Gastroesophageal sphincter (tissue), 4 donors: ENCODE results near the gene DLX6. TPM values are rescaled to one million over a fixed set of nuclear protein-coding genes. Genes with fewer than 3 reads are reported as not detected.

Source experiments
- ATAC-seq: fragments of 150-250 bp; one replicate; pipeline ENCODE4 v1.9.1; 2016; ENCODE audit warnings: mild to moderate bottlenecking, moderate library complexity
- H3K27ac ChIP-seq, 4 donors: fragments of 200-600 bp; sonication (generic) in 3 of 4; 1 replicate in 3 of 4; 2 replicates in 1 of 4; pipeline ENCODE4 v1.5.1; 2016 to 2019
- H3K27me3 ChIP-seq: fragments of 200-600 bp; sonication (generic); one replicate; pipeline ENCODE4 v1.5.1; 2019
- H3K36me3 ChIP-seq, 2 donors: fragments of 200-600 bp; sonication (generic); one replicate each; pipeline ENCODE4 v1.5.1; 2019; ENCODE audit warnings: control low read depth in 1 of 2
- H3K4me1 ChIP-seq, 3 donors: fragments of 200-600 bp; sonication (generic); 1 replicate in 2 of 3; 2 replicates in 1 of 3; pipeline ENCODE4 v1.5.1; 2016 to 2019; ENCODE audit warnings: control low read depth in 2 of 3
- H3K4me3 ChIP-seq, 2 donors: fragments of 200-600 bp; sonication (generic); one replicate each; pipeline ENCODE4 v1.5.1; 2019; ENCODE audit warnings: mild to moderate bottlenecking in 1 of 2, moderate library complexity in 1 of 2
- H3K9me3 ChIP-seq, 3 donors: fragments of 200-600 bp; sonication (generic); one replicate each; pipeline ENCODE4 v1.5.1; 2017 to 2019; ENCODE audit warnings: control low read depth in 2 of 3
- EP300 ChIP-seq: sonication (generic); formaldehyde crosslinking; IDR thresholded peaks from one replicate; pipeline ENCODE4 v1.6.1; 2017; ENCODE audit warnings: antibody characterized with exemption, mild to moderate bottlenecking
- POLR2A ChIP-seq, 2 donors: fragments of 450-650 bp; IDR thresholded peaks; one replicate each; pipeline ENCODE4 v1.6.1; 2017; ENCODE audit warnings: antibody characterized with exemption in 2 of 2, mild to moderate bottlenecking in 2 of 2, moderate library complexity in 1 of 2
- POLR2AphosphoS5 ChIP-seq: sonication (generic); formaldehyde crosslinking; IDR thresholded peaks from one replicate; pipeline ENCODE4 v1.6.1; 2017; ENCODE audit warnings: antibody characterized with exemption
- WGBS, 2 donors: methylation state at CpG; one replicate each; pipeline ENCODE4 v1.1.5; 2018; ENCODE audit warnings: low coverage in 1 of 2; 5-methylcytosine and 5-hydroxymethylcytosine counted together
- total RNA-seq, 4 donors: library from RNA; depleted of rRNA; stranded (reverse); fragments of >200 nt; gene quantifications; one replicate each; pipeline ENCODE4 v1.1.0, GENCODE V29; 2016
- TF ChIP-seq, protein P1 (sequence below), 4 experiments: fragments of 200-600 bp in 2 of 4; fragments of 450-650 bp in 2 of 4; sonication (generic) in 1 of 4; IDR thresholded peaks; one replicate each; pipeline ENCODE4 v1.5.1; 2017 to 2019; ENCODE audit warnings: antibody characterized with exemption in 4 of 4, mild to moderate bottlenecking in 2 of 4, moderate library complexity in 2 of 4

The DLX6 gene
- total RNA-seq, 4 donors from 2014 or later: 0.12 to 0.13 TPM; not detected in 2

DNA sequence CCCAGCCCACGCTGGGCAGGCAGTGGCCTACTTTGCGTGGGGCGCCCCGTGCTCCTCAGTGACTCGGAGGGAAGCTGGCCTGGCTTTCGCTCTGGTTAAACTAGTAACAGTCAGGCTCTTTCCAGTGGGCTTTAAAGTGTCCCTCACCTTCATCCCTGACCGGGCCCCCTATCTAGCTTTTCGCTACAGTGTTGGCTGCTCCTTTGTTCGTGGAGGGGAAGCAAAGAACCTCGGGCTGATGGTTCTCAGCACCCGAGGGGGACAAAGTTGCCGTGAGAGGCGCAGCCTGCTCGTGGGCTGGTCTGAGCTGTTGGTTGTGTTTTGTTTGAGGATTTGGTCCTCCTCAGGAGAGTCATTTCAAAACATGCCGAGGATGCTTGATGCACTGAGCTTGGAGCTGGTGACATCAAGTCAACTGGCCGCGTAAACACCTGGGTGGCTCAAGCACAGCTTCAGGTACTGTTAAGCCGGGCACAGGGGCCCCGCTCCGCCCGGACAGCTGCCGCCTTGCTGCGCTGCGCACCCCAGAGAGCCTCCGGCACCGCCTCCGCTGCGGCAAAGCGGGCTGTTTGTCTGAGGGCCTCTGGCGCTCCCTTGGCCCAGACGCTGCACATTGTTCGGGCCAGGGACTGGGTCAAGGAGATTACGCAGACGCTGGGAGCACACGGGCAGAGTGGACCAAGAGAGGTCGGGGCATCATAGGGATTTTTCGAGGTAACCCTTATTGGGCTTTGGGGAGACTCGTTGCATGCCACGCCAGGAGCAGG, 1.6 kb downstream of the DLX6 start:
- Histone ChIP-seq H3K27ac (no peak overlapping the region), H3K36me3 (no peaks in the 10 kb centered on the region), H3K4me3 (peak overlapping the region in 1 of 2 donors; percentile 50), H3K4me1 (peaks cover 0 to 47% (median 16%) of the 10 kb centered on the region in 3 donors), H3K27me3 (peaks cover 100% of the 10 kb centered on the region), H3K9me3 (no peaks in the 10 kb centered on the region)
- WGBS, 2 donors: 16% methylated on average over 7 of the region's 39 CpGs; no CpG with 5 or more reads in 1 of the 2 donors
- TF ChIP-seq, protein P1, sequence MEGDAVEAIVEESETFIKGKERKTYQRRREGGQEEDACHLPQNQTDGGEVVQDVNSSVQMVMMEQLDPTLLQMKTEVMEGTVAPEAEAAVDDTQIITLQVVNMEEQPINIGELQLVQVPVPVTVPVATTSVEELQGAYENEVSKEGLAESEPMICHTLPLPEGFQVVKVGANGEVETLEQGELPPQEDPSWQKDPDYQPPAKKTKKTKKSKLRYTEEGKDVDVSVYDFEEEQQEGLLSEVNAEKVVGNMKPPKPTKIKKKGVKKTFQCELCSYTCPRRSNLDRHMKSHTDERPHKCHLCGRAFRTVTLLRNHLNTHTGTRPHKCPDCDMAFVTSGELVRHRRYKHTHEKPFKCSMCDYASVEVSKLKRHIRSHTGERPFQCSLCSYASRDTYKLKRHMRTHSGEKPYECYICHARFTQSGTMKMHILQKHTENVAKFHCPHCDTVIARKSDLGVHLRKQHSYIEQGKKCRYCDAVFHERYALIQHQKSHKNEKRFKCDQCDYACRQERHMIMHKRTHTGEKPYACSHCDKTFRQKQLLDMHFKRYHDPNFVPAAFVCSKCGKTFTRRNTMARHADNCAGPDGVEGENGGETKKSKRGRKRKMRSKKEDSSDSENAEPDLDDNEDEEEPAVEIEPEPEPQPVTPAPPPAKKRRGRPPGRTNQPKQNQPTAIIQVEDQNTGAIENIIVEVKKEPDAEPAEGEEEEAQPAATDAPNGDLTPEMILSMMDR (IDR thresholded peaks at IDR 0.05): no peak
- no peak for TF ChIP-seq POLR2A (IDR thresholded peaks at IDR 0.05)
- TF ChIP-seq POLR2AphosphoS5: no peak
- TF ChIP-seq EP300: no peak
- no peak for ATAC-seq

DNA sequence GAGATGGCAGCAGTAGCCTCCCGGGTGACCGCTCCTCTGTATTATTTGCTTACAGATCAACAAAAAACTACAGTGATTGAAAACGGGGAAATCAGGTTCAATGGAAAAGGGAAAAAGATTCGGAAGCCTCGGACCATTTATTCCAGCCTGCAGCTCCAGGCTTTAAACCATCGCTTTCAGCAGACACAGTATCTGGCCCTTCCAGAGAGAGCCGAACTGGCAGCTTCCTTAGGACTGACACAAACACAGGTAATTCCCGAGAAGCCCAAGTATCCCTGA, 2.2 kb downstream of the DLX6 start:
- ATAC-seq: no peak
- Histone ChIP-seq H3K9me3 (no peaks in the 10 kb centered on the region), H3K4me1 (peaks cover 0 to 47% (median 16%) of the 10 kb centered on the region in 3 donors), H3K36me3 (no peaks in the 10 kb centered on the region), H3K27ac (no peak overlapping the region), H3K27me3 (peaks cover 100% of the 10 kb centered on the region), H3K4me3 (no peak overlapping the region)
- WGBS, 2 donors: 17 to 23% methylated on average over 3 to 8 of the region's 8 CpGs
- TF ChIP-seq, protein P1 (IDR thresholded peaks at IDR 0.05): no peak
- TF ChIP-seq POLR2A (IDR thresholded peaks at IDR 0.05) (no peak), POLR2AphosphoS5 (no peak), EP300 (no peak)

DNA sequence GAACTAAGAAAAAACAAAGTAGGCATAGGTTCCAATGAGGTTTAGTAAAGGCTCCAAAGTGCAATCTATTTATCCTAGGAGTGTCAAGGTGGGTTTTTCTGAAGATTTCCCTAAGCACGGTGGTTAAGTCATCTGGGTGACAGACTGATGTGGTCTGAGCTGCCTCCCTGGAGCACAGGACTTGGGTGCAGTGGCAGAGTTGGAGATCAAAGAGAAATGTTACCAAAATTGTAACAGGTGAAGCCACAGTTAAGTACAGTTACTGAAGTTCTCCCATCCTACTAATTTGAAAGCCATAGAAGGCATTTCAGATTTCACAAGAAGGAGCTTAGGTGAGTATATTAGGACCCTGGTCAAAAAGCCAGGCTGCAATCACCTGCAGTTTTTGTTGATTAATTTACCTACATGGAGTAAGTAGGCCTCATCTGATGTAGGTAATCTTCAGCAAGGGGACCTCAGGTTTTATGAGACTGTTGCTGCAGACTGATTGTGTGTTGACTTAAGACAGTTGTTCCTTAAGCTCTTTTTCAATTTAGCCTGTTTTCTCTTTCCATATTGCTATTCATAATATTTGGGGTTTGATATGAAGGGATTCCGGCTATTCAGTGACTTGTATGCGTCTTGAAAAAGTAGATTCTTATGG, 3.0 kb downstream of the DLX6 start:
- 77 to 88% methylated on average over 2 to 3 of the region's 3 CpGs for WGBS, 2 donors
- no peak for TF ChIP-seq EP300

DNA sequence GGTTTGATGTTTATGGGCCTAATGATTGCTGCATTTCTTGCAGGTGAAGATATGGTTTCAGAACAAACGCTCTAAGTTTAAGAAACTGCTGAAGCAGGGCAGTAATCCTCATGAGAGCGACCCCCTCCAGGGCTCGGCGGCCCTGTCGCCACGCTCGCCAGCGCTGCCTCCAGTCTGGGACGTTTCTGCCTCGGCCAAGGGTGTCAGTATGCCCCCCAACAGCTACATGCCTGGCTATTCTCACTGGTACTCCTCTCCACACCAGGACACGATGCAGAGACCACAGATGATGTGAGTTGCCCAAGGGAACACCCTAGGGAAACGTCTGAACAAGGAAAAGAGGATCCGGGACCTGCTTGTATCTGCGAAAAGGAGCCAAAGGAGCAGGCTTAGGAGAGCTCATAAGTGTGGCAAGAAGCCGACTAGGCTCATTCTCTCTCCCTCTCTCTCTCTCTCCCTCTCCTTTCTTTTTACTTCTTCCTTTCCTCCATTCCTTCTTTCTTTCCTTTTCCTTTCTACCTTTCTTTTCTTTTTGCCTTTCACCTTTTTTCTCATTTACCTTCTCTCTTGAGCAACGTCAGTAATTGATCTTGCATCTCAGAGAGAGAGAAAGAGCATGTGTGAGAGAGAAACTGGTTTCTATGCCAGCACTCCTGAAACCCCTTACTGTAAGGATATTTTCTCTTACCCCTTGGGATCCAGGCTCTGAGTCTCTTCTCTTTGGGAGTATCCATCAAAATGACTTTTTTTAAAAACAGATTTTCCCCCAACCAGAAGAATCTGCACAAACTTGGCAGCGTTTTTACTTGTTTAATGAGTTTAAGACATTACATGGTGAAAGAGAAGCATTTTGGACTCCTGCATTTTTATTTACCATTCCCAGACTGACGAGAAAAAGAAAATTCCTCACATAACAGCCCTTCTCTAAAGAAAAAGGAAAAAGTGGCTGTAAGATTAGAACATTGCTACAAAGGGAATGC, 4.7 kb downstream of the DLX6 start:
- no peak for ATAC-seq
- Histone ChIP-seq H3K9me3 (peaks cover 0 to 6% (median 0%) of the 10 kb centered on the region in 3 donors), H3K4me1 (peaks cover 0 to 23% (median 11%) of the 10 kb centered on the region in 3 donors), H3K4me3 (no peak overlapping the region), H3K36me3 (no peaks in the 10 kb centered on the region), H3K27me3 (peaks cover 100% of the 10 kb centered on the region), H3K27ac (no peak overlapping the region)
- WGBS, 2 donors: 9 to 26% methylated on average over 4 to 18 of the region's 18 CpGs
- TF ChIP-seq EP300 (no peak), POLR2AphosphoS5 (no peak), POLR2A (IDR thresholded peaks at IDR 0.05) (no peak)
- TF ChIP-seq, protein P1 (IDR thresholded peaks at IDR 0.05): no peak

More for the DNA sequence above, 3.0 kb downstream of the DLX6 start:
- H3K36me3 ChIP-seq: no peaks in the 10 kb centered on the region
- no peak overlapping the region for H3K27ac ChIP-seq
- H3K9me3 ChIP-seq: peaks cover 0 to 6% (median 0%) of the 10 kb centered on the region in 3 donors
- H3K4me1 ChIP-seq: peaks cover 0 to 40% (median 16%) of the 10 kb centered on the region in 3 donors
- peaks cover 100% of the 10 kb centered on the region for H3K27me3 ChIP-seq
- no peak for ATAC-seq
- H3K4me3 ChIP-seq: no peak overlapping the region

DNA sequence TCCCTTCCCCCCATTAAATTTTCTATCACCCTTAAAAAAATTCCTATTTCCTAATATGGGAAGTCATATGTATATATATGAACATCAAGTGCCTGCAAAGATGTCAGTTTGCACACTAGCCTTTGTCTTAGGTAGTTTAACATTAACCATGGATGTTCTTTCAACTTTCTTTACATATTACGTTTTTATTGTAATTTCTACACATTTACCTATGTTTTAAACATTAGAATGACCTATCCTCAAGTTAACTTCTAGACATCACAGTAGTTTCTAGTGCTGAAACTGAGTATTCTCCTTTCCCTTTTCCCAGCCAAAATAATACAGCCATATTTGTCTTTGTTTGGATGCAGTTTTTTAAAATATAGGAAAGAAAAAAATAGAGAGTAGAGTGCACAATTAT, 5.8 kb downstream of the DLX6 start:
- WGBS, 2 donors: 13 to 14% methylated on average over 1 of the region's 1 CpG
- no peak for ATAC-seq
- Histone ChIP-seq H3K36me3 (no peaks in the 10 kb centered on the region), H3K4me3 (no peak overlapping the region), H3K4me1 (peaks cover 0 to 13% (median 7%) of the 10 kb centered on the region in 3 donors), H3K27me3 (peaks cover 100% of the 10 kb centered on the region), H3K27ac (no peak overlapping the region), H3K9me3 (peaks cover 0 to 6% (median 0%) of the 10 kb centered on the region in 3 donors)
- TF ChIP-seq POLR2AphosphoS5: no peak
- TF ChIP-seq, protein P1 (IDR thresholded peaks at IDR 0.05): no peak
- TF ChIP-seq POLR2A (IDR thresholded peaks at IDR 0.05): no peak
- no peak for TF ChIP-seq EP300
